NCI-H146 (cell line): ENCODE data around the gene ZFAND2B.
A peak's percentile ranks its signal among the peaks of the same experiment; 100 is the strongest.

Source experiments
- DNase-seq: peaks from one replicate; lab custom pipeline; 2025; lab: John Stamatoyannopoulos, UW

Gene ZFAND2B

DNA sequence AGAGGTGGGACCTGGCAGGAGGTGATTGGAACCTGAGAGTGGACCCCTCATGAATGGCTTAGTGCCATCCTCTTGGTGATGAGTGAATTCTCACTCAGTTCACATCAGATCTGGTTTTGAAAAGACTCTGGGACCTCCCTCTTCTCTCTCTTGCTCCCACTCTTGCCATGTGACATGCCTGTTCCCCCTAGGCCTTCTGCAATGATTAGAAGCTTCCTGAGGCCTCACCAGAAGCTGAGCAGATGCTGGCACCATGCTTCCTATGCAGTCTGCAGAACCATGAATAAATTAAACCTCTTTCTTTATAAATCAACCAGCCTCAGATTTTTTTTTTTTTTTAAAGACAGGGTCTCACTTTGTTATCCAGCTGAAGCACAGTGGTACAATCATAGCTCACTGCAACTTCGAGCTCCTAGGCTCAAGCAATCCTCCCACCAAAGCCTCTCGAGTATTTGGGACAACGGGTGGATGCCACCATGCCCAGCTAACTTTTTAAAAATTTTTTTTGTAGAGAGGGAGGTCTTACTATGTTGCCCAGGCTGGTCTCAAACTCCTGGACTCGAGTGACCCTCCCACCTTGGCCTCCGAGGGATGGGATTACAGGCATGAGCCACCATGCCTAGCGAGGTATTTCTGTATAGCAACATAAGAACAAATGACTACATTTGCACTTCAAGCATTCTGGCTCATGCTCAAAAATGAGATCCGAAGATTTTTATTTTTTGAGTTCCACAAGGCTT is 2.0 kb upstream of the ZFAND2B start:
- no peak for DNase-seq

DNA sequence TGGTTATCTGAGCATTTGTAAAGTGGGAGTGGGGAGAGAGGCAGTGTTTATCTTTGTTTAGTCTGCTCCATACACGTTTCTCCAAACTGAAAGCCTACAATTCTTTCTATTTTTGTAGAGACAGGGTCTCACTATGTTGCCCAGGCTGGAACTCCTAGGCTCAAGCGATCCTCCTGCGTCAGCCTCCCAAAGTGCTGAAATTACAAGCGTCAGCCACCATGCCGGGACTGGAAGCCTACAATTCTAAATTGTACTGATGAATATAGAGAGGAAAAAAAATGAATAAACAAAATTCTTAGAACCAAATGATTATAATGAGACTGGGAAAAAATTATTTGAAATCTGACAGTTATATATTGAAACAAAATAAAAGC is 1.4 kb upstream of the ZFAND2B start:
- no peak for DNase-seq

DNA sequence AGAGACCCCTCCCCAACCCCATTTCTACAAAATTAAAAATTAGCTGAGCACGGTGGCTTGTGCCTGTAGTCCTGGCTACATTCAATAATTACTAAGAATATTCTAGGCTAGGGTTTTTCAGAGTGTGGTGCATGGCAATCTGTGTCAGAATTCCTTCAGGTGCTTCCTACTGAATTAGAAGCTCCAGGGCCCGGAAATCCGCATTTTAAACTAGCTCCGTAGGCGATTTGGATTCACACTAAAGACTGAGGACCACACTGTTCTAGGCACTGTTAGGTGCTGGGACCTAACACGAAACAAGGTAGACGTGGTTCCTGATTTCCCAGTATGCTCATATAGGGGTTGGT is 628 bp upstream of the ZFAND2B start:
- no peak for DNase-seq

DNA sequence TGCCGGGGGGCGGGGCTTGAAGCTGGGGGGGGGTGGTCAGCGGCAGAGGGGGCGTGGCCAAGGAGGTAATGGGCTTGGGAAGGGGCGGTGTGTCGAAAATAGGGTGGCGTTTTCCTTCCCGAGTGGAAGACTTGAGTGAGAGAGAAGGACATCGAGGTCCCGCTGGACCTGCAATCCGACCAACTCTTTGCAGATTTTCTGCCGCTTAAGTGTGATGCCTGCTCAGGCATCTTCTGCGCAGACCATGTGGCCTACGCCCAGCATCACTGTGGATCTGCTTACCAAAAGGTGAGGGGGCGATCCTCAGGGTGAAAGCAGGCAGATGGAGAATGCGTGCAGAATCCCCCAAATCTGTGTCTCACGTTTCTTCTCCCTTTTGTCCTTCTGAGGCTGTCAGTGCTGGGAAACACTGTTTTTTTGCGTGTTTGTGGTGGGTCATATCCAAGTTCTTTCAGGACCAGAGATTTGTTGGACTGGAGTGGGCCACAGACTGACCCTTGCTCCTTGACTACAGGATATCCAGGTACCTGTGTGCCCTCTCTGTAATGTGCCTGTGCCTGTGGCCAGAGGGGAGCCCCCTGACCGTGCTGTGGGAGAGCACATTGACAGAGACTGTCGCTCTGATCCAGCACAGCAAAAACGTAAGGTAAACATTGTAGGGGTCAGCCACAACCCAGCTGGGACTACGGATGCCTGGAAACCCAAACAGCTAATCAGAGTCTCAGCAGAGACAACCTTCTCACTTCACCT is 727 bp downstream of the ZFAND2B start:
- no peak for DNase-seq

DNA sequence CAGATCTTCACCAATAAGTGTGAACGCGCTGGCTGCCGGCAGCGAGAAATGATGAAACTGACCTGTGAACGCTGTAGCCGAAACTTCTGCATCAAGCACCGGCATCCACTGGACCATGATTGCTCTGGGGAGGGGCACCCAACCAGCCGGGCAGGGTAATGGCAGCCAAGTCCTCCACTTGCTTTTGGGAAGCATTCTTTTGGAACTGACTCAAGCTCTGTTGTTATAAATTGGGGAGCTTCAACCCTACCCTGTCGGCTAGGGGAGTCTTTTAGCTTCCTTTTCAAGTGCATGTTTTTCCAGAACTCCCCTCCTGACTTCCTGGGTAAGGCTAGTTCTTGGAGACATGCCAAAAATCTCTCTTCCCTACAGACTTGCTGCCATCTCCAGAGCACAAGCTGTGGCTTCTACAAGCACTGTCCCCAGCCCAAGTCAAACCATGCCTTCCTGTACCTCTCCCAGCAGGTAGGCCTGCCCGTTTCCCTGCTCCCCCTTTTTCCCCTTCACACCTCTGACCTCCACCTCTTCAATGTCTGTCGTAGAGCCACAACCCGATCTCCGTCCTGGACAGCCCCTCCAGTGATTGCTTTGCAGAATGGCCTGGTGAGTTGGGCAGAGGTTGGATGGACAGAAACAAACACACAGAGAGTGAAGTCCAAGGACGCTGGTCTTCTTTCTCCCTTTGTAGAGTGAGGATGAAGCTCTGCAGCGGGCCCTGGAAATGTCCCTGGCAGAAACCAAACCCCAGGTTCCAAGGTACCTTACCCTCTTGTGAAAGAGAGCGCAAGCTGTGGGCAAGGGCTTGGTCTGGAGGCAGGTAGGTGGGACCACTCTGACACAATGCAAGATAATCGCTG is 1.5 kb downstream of the ZFAND2B start:
- no peak for DNase-seq

DNA sequence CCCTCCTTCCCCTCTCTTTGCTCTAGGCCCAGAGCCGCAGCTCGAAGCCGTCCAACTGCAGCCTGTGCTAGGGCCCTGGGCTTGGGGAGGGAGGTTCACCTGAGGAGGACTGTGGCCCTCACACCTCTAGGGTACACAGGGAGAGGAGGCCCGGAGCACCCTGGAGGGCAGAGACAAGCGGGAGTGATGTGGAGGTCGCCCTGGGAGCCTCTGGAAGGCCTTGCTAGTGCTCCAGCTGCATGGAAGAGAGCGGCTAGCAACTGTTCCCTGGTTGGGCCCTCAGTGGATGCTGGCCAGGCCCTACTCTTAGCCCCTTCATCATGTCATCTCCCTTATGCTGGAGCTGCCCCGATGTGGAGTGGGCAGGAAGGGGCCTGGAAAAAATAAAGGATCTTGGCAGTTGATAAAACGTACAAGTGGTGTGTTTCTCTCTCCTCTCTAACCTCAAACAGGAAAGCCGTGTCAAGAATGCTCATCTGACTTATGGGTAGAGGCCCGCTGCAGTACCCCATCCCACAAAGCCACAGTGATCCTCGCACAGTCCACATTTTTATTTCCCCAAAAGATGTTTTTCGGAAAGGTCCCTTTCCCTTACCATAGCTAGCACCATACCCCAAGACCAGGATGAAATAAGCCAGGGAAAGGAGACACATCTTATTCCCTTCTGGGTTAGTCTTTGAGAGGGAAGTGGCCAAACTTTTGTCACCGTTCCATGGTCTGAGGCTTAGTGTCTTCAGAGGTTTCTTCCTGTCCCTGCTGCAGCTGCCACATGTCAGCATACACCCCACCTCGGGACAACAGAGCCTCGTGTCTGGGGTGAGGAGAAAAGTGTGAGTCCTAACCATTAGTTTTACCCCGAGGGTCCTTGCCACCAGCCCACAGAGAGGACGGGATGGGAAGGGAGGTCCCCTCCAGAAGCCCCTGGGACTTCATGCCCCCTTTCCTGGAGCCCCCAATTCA is 2.9 kb downstream of the ZFAND2B start:
- no peak for DNase-seq

DNA sequence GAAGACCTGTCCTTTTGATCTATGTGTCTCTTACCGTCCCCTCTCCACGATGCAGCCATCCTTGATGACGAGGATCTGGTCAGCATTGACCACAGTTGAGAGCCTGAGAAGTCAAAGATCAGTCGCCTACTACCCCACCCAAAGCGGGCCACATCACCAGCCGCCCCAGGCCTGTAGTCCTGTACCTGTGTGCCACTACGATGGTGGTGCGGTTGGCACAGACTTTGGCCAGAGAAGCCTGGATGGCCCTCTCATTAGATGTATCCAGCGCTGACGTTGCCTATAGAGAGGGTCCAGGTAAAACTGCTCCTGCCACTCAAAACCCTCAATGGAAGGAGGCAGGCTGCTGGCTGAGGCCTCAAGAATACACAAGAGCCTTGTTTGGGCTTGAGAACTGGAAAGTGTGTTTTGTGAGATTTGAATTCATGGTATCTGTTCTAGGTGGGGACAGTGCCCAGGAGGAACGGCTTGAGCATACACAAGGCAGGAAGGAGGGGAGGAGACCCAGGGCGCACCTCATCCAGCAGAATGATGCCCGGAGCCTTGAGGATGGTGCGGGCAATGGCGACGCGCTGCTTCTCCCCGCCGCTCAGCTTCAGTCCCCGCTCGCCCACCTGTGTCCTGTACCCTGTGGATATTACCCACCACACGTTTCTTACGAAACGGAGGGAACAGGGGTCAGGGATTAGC is 3.8 kb downstream of the ZFAND2B start:
- DNase-seq, result no peak

DNA sequence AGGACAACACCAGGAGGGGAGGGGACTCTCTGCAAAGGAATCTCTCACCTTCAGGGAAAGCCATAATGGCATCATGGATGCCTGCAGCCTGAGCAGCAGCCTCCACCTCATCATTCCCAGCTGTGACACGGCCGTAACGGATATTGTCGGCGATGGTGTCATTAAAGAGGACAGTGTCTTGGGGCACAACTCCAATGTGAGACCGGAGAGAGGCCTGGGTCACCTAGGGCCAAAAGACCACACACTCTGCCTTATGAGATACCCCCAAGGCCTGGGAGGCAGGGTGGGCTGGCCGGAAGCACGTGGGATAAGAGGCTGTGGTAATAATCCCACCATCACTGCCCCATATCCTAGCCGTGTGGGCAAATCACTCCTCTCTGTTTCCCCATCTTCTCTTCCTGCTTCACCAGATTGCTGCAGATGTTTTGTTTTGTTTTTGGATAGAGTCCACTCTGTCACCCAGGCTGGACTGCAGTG is 4.3 kb downstream of the ZFAND2B start:
- DNase-seq, result no peak

DNA sequence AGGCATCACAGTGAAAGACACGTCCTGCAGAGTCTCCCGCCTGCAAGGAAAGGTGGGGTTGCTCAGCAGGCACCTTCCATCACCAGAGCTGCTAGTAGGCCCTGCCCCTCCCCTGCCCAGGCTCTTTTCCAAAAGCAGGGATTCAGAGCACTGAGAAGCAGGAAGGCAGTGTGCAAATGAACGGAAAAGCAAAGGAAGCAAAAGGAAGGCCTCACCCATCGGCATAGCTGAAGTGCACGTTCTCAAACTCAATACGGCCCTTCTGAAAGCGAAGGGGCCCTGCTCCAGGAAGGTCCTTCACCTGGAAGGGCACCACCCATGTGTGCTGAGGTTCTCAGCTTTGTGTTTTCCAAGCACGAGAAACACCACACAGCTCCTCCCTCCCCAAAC is 6.4 kb downstream of the ZFAND2B start:
- no peak for DNase-seq

DNA sequence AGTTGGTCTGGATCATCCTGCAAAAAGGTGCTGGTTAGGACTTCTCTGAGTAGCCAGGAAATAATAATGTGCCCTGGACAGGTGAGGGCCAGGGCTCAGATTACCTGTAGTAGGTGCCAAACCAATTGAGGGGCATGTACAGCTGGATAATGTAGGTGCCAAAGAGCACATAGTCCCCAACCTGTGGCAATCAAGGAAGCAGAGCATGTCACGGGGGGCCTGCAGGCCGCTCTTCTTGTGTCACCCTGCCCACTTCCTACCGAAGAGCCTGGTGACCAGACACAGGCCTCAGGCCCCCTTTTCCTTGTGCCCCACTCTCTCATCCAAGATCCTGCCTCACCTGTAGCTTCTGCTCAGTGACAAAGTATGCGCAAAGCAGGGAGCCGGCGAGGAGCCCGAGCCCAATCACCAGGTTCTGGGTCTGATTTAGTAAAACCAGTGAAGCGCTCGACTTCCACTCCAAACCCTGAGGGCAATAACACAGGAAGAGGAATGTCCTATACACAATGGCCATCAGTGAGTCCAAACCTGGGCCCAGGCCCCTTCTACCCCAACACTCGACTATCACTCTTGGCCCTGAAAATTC is 7.0 kb downstream of the ZFAND2B start:
- no peak for DNase-seq

DNA sequence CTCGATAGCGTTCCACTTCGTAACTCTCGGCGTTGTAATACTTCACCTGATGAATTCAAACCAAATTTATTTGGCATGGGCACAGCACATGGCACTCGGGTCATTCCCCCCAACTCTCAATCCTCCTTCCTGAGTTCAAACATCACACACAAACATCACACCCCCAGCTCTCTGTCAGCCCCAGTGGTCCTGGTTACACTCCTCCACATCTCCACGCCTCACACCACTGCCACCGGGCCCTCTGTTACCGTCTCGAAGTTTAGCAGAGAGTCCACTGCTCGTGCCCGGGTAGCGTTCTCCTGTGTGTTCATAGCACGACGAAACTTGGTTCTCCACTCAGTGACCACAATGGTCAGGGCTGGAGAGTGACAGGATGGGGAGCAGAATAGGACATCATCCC is 7.6 kb downstream of the ZFAND2B start:
- DNase-seq, result no peak

DNA sequence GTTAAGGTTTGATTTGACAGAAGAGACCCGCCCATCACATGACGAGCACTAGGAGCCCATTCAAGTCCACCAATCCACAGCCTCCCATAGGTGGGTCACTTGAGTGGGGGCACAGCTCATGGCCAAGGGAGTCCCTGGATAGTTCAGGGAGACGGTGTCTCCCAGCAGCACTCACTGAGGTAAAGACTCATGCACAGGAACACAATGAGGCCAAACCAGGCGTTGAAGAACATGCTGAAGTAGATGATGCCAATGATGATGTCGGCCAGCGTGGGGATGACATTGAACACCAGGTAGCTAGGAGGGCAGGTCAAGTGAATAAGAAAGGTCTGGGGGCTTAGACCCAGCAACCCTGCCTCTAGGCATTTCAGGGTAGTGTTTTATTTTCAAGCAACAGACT is 8.2 kb downstream of the ZFAND2B start:
- DNase-seq, result no peak

DNA sequence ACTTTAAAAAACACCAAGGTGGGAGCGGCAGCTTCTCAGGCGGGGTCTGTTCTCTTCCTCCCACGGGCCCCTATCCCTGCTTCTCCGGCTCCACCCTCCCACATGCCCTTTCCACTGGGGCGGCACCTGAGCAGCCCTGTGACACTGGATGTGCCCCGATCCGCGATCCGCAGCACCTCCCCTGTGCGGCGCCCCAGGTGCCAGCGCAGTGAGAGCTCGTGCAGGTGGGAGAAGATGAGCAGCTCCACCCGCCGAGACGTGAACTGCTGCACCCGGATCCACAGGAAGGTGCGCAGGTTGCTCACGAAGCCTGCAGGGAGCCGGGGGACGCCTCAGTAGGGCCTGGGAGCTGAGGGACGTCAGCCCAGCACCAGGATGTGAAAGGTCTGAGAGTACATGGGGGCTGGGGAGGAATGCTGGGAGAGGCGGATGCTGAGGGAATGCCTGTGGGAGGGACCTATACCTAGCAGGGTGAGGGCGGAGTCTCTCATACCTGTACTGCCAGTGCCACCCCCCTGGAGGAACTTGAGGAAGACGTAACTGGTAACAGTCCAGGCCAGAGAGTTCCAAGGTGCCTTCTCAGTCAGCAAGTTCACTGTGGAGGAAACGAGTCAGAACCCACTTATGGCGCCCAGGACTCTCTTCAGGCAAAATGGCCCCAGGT is 9.4 kb downstream of the ZFAND2B start:
- no peak for DNase-seq

DNA sequence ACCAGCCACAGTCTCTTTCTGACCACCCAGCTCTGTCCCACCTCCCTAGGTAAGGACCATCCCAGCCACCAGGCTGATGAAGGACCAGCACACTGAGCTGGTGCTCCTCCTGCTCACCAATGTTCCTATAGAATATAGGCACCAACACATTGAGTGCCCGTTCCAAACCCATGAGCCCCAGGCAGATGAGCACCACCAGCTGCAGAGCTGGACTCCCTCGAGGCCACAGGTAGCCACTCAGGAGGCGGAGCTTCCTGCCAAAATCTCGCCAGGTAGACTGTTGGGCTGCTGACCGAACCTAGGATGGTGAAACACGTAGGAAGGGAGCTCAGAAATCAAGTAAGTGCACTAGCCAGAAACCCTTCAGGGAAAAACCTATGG is 9.9 kb downstream of the ZFAND2B start:
- DNase-seq, result no peak

DNA sequence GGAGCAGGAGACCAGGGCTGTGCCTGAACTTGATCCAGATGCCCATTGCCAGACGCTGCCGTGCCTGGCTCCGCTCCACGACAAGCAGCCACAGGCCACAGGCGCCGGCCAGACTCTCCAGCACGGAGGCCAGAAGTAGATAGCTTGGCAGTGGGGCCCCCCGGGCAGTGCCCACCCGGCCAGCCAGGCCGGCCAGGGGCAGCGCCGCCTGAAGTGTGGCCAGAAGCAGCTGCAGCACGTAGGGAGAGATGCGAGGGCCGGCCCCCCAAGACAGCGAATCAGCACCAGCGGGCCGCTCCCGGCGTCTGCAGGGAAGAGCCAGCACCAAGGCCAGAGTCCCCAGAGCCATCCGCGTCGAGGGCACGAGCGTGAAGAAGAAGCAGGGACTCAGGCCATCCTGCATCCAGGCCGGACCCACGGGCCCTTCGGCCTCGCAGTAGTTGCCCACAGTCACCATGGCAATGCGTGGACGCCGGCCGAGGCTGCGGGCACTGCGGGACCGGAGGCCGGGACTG is 11.7 kb downstream of the ZFAND2B start:
- DNase-seq, result peak; percentile 73

DNA sequence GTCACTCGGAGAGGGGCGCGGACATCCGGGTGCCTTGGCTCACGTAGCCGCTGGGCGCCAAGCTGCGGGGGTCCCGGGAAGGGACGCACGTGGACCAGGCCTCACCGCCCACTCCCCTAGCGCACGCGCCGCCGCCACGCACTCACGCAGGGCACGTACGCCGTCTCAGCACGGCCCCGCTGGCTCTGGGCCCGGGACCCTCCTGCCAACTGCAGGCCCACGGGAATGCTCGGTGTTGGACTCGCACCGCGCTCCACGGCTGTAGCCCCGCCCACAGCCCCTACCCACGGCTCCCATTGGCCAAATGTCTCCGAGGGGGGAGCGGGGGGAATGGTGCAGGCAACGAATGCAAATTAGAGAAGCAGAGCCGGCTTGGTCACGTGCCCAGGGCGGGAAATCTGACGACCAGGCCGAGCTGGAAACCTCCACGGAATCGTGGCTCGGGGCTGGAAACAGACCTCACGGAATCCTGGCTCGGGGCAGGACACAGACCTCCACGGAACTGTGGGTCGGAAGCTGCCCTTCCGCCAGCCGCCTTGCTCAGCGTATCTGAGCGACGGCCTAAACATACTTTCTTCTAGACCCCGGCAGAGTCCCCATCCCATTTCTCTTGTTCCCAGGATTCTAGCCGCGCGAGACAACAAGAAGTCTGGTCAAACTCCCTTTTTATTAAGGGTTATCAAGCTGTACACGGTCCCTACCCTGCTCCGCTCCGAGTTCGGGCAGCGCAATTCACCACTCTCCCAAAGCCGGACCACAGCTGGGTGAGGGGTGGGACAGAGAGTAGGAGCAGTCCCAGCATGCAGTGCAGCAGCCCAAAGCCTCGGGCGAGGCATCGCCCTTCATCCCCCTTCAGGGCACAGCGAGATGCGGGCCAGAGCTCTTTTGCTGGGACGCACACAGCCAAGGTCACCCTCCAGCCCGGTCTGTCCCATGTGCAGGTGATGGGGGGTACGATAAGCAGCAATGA is 12.4 kb downstream of the ZFAND2B start, which contains the start of gene ABCB6:
Gene ABCB6 (minus strand): TSS at position 227 of the 970 bp plus-strand sequence. CDS start 285 bp downstream, outside the sequence.
- DNase-seq, result peak; percentile 90

DNA sequence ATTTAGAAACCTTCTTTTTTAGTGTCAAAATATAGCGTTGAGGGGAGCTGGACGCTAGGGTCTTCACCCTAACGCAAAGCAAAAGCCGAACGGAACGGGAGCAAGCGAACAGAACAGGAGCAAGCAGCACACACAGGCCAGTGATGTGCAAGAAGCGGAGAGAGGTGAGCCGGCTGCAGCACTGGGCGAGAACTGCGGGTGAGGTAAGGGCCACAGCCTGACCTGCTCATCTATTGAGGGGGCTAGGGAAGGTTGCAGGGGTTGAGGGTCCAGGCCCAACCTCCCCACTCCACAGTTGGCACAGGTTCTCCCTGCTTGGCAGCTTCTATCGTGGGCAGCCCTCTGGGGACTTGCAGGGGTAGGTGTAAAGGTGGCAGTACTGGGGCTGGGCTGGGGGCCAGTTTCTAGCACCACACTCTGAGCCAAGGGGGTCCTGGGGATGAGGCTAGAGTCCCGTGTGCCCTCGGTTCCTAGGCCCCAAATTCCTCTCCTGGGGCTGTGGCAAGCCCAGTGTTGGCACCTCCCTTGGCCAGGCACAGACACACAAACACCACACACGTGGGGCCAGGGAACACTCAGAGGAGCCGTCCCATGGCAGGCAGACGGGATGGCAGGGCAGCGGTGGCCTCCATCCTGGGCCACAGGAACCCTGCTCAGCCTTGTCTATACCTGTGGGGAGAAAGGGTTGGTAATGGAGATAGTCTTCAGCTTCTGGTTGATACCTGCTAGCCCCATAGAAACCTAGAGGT is 13.4 kb downstream of the ZFAND2B start:
- DNase-seq, result no peak
